NCI-H1105 (cell line): ENCODE data around the gene MKKS.

Source experiments
- DNase-seq: peaks from one replicate; lab custom pipeline; 2025; lab: John Stamatoyannopoulos, UW

MKKS gene

DNA sequence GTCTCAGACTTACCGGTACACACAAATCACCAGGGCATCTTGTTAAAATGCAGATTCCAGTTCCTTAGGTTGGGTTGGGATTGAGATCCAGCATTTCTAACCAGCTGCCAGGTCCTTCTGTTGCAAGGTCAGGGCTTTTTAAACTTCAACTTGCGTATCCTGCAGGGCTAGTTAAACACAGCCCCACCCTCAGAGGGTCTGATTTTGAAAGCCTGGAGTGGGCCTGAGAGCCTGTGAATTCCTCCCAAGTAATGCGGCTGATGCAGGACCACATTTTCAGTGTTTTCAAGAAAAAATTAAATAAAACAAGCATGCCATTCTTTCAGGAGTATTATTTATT is 65.3 kb downstream of the MKKS start:
- no peak for DNase-seq

DNA sequence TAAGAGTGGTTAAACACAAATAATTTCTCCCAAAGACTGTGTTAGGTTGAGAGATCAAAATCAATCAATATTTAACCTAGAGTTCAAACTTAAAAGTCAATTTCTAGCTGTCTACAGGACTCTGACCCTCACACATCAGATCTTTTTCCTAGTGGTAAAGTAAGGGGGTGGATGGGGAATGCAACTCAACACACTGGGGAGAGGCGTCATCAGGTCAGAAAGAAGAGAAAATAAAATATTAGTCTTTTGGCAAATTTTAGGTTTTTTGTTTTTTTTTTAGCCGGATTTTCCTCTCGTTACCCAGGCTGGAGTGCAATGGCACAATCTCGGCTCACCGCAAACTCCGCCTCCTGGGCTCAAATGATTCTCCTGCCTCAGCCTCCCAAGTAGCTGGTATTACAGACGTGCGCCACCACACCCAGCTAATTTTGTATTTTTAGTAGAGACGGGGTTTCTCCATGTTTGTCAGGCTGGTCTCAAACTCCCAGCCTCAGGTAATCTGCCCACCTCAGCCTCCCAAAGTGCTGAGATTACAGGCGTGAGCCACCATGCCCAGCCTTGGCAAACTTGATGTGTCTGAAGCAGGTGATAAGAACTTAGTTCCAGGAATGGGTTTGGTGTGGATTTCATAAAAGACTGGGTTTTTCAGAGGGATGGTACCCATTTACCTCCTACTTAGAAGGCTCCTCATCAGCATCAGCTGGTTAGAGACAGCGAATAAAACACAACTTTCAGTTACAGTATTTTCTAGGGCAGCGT is 65.9 kb downstream of the MKKS start:
- no peak for DNase-seq

DNA sequence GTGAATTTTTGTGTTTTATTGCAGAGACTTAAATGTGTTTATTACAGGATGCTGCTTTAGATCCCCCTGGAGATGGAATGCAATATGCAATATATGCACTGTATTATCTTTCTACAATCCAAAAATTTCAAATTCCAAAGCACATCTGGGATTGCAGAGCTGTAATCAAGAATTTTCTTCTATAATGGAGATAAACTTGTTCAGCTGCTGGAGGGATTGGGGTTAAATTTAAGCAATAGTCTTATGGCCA is 66.4 kb downstream of the MKKS start:
- no peak for DNase-seq

DNA sequence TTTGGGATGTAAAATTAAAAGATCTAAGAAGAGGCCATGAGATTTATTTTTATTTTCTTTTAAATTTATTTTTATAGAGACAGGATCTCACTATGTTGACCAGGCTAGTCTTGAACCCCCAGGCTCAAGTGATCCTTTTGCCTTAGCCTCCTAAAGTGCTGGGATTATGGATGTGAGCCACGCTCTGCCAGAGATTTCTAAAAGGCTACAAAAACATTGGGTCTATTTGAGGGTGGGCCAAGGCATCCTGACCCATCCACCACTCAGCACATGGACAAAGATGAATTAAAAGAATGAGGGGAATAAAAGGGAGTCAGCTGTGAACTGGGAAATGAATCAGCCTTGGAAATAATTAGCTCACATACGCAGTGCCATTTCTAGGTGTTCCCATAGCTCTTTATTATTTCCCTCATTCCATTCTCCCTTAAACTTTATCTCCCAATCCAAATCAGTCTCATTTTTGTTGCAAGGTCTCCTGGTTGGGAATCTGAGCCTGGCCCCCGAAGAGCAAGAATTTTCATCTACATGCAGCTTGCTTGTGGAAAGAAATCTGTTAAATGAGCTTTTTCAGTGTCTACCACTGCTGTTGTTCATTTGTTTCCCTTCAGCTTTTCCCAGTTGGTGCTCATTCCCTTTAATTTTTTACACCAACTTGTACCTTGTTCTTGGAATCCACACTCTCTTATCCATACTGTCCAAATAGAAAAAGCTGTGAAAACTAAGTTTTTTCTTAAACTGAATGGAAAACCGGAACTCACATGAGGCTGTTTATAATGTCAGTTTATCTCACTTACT is 66.9 kb downstream of the MKKS start:
- DNase-seq = no peak

DNA sequence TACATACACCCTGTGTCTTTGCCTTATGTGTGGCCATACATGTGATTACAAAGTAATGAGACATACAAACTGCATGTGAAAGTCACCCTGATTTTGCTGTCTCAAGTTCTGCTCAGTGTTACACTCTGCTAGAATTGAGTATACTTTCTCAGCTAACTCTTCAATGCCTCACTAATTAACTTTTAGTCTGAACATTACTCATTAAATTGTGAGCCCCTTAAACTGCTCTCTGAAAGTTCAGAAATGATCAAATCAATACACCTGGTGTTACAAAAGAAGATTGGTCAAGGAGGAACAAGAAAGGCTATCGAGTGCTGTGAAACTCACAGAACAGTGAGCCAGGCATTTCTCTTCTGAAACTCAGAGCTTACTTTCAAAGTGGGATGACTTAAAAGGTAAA is 71.3 kb downstream of the MKKS start:
- no peak for DNase-seq

DNA sequence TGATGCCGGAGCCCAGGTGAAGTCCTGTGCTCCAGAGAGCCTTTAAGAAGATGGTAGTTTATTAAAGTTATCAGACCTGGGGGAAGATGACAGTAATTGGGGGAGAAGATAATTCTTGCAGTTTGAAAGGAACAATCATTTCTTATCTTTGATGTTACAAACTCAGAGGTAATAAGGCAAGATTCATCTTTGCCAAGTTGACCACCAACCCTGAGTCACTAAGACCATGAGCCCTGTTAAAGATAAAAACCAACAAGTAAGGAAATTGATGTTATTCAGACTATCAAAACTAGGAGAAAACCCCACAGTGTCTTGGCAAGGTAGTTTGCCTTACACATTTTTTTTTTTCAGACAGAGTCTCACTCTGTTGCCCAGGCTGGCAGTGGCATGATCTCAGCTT is 73.1 kb downstream of the MKKS start:
- DNase-seq = no peak

DNA sequence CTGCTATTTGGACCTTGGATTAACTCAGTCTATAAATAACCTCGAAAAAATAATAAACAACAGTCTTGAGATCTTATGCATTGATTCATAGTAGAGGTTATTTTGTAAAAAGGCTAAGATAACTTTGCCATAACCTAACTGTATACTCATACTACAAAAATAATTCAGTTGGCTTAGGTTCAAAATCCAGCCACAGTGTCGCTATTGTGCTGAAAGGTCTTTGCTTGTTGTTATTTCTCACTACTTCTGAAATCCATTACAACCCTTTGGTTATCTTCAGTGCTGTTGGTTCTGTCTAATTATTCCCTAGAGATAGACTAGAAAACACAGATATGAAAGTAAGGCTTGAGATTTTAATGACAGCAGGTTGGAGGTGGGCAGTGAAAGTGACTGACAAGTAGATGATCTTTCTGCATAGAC is 74.4 kb downstream of the MKKS start:
- no peak for DNase-seq

DNA sequence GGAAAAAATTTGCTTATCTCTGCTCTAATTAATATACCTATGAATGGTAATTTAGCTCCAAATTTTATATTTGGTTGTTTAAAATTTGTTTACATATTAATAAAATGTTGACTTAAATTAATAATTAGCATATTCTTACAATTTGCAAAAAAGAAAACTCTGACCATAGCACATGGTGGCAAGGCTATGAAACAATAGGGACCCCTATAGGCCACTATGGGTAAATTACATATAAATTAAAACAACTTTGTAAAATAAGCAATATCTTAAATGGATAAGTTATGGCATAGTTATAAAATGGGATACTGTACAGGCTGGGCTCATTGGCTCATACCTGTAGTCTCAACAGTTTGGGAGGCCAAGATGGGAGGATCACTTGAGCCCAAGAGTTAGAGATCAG is 76.0 kb downstream of the MKKS start:
- DNase-seq = no peak

DNA sequence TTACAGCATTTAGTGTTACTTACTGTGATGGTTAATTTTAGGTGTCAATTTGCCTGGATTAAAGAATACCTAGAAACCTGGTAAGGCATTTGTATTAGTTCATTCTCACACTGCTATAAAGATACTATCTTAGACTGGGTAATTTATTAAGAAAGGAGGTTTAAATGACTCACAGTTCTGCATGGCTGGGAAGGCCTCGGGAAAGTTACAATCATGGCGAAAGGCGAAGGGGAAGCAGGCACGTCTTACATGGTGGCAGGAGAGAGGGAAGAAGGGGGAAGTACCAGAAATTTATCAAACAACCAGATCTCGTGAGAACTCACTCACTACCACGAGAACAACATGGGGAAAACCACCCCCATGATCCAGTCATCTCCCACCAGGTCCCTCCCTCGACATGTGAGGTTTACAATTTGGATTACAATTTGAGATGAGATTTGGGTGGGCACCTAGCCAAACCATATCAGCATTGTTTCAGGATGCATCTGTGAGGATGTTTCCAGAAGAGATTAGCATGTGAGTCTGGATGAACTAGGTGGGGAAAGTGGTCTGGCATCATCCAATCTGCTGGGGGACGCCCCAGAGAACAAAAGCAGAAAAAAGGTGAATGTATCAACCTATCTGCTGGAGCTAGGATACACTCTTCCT is 76.8 kb downstream of the MKKS start:
- no peak for DNase-seq

DNA sequence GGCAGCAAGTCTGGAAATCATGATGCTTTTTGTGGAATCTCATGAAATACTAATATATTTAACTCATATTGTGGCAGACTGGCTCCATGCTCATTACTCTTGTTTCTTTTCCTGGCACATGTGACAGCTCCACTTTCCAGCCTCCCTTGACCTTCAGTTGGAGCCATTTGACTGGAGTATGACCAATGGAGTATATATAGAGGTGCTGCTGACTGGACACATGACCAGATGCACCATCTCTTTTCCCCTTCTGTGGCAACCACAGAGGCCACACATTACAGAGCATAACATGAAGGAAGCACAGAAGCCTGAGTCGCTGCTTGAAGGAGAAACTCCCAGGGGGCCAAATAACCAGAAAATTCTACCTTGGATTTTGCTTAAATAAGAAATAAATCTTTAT is 77.4 kb downstream of the MKKS start:
- DNase-seq = no peak

DNA sequence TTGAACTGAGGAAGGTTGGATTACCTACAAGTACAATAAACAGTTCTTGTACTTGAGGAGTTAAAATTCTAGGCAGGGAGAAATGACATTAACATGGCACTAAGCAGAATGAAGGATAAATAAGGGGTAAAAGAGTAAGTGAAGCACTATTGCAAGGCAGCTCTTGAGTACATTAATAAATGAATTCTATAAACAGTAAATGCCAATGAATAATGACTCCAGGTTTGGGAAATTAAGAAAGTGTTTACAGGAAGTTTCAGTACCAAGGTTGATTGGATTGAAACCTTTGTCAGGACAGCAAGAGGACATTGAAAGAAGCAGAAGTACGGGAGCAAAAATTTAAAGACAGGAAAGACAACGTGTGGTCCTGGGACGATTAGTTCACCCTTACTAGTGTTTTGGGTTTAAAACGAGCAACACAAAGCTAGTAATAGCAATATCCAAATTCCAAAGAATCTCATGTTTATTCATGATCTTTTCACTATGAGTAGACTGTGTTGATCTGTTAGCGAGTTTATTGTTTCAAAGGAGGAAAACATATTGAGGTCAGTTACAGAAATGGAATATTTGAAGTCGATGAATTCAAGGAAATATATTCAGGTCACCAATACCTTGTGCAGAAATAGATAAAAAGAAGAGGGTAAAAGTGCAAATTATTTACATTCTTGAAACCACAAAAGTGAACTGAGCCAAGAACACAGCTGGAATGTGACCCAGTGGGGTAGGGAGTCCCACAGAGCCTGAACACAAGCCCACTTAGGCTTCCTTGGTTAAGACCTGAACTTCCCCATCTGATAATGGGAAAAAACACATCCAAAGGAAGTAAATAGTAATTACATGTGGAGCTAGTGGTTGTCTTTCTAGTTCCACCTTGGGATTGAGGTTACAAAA is 80.8 kb downstream of the MKKS start:
- no peak for DNase-seq
